Upper lobe of left lung (tissue), 4 donors: ENCODE measurements around the gene PTN.

ENCODE experiments used
- EP300 ChIP-seq, 4 donors: sonication (generic); formaldehyde crosslinking; IDR thresholded peaks; one replicate each; pipeline ENCODE4 v1.5.1; 2017; ENCODE audit warnings: antibody characterized with exemption in 4 of 4, control low read depth in 2 of 4
- POLR2AphosphoS5 ChIP-seq, 2 donors: sonication (generic); formaldehyde crosslinking; IDR thresholded peaks; one replicate each; pipeline ENCODE4 v1.5.1; 2017; ENCODE audit warnings: antibody characterized with exemption in 2 of 2
- TF ChIP-seq, protein P1 (sequence below), 6 experiments: fragments of 450-650 bp in 4 of 6; fragments of 200-600 bp in 2 of 6; sonication (generic) in 2 of 6; IDR thresholded peaks; one replicate each; pipeline ENCODE4 v1.5.1; 2016 to 2019; ENCODE audit warnings: antibody characterized with exemption in 6 of 6

DNA sequence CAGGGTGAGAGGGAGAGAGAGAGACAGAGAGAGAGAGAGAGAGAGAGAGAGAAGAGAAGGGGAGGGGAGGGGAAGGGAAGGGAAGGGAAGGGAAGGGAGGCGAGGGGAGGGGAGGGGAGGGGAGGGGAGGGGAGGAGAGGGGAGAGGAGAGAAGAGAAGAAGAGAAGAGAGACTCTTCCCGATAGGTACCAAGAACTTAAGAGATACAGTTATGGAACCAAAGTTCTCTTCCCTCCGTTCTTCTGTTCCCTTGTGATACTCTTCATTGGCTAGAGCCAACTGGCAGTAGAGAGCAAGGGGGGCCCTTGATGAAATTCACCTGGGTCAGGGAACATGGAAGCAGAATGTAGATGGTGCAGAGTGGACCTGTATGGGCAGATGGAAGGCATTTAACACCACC lies 122.1 kb downstream of the PTN start:
- TF ChIP-seq, protein P1, sequence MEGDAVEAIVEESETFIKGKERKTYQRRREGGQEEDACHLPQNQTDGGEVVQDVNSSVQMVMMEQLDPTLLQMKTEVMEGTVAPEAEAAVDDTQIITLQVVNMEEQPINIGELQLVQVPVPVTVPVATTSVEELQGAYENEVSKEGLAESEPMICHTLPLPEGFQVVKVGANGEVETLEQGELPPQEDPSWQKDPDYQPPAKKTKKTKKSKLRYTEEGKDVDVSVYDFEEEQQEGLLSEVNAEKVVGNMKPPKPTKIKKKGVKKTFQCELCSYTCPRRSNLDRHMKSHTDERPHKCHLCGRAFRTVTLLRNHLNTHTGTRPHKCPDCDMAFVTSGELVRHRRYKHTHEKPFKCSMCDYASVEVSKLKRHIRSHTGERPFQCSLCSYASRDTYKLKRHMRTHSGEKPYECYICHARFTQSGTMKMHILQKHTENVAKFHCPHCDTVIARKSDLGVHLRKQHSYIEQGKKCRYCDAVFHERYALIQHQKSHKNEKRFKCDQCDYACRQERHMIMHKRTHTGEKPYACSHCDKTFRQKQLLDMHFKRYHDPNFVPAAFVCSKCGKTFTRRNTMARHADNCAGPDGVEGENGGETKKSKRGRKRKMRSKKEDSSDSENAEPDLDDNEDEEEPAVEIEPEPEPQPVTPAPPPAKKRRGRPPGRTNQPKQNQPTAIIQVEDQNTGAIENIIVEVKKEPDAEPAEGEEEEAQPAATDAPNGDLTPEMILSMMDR (IDR thresholded peaks at IDR 0.05) = no peak
- TF ChIP-seq EP300 (IDR thresholded peaks at IDR 0.05) (no peak), POLR2AphosphoS5 (IDR thresholded peaks at IDR 0.05) (no peak)
